ENCODE data around the gene MYOZ2.
A peak's percentile ranks its signal among the peaks of the same experiment; 100 is the strongest.

Gene MYOZ2

GRCh38 chr4:119197772-119198212, 62.2 kb downstream of the MYOZ2 start:
- no peak for DNase-seq (ENCODE audit: low read depth)

GRCh38 chr4:119204916-119205315, 69.3 kb downstream of the MYOZ2 start:
- DNase-seq (ENCODE audit: low read depth): no peak

- no peak for DNase-seq (ENCODE audit: low read depth)
These were observed 70.1 kb downstream of the MYOZ2 start for GRCh38 chr4:119205690-119206089.

- no peak for DNase-seq (ENCODE audit: low read depth)
These were observed 70.5 kb downstream of the MYOZ2 start for GRCh38 chr4:119206178-119206577.

DNA sequence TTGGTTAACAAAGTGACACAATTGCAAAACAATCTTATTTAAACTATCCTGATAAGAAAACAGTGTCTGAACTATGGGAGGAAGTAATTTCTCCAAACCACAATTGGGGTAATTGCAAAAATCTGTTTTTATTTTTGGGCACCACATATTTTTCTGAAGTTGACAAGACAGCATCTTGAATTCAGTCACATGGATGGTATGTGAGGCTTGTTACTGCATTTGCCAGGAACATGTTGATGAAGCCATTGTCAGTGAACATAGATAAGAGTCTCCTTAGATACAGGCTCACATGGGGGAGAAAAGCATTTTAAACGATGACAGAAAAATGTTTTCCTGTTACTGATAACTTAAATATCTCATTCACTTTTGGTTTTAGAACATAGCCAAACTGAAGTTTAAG, 71.4 kb downstream of the MYOZ2 start:
- no peak for DNase-seq (ENCODE audit: low read depth)

GRCh38 chr4:119209077-119209476, 73.4 kb downstream of the MYOZ2 start:
- peak; percentile 31 for DNase-seq (ENCODE audit: low read depth)

DNA sequence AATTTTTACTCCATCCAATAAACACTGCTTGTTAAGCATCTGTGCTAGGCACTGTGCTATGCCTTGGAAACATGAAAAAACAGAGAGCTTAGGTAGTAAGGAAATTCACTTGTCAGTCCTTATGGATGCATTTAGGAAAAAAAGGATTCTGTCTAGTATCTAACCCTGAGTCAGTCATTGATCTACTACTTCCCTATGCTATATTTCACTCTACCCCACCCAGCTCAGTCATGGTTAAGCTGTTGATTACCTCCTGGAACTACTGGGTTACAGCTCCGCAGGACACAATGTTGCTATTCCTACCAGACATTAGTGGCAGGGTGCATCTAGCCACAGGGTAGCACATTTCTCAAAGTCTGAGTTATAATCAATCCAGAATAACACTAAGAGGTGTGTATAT, 74.0 kb downstream of the MYOZ2 start:
- no peak for DNase-seq (ENCODE audit: low read depth)

- DNase-seq (ENCODE audit: low read depth): no peak
These were observed 75.1 kb downstream of the MYOZ2 start for GRCh38 chr4:119210775-119211174.

DNA sequence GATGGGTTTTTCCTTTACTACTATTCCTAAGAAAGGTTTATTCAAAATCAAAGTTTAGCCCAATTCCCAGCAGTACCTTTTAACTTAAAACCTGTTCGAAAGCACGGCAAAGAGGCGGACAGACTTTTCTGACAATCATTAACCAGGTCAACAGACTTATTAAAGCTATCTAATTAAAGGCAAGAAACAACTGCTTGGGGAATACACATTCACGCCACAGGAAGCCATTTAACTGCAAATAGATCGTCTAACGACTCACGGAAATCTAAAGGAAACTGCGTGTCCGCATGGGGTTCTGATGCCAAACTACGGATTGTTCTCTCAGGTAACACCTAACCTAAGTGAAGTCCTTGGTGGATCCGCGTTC, 76.2 kb downstream of the MYOZ2 start:
- DNase-seq (ENCODE audit: low read depth): no peak

GRCh38 chr4:119212234-119212963, 76.8 kb downstream of the MYOZ2 start, which contains the start of gene USP53:
Gene USP53, plus strand, starts transcription at chr4:119212713. Its CDS starts 27,047 bp downstream, at chr4:119239760.
- DNase-seq (ENCODE audit: low read depth): peak; percentile 97

- DNase-seq (ENCODE audit: low read depth): peak; percentile 61
These were observed 77.5 kb downstream of the MYOZ2 start for GRCh38 chr4:119212964-119213606.

DNA sequence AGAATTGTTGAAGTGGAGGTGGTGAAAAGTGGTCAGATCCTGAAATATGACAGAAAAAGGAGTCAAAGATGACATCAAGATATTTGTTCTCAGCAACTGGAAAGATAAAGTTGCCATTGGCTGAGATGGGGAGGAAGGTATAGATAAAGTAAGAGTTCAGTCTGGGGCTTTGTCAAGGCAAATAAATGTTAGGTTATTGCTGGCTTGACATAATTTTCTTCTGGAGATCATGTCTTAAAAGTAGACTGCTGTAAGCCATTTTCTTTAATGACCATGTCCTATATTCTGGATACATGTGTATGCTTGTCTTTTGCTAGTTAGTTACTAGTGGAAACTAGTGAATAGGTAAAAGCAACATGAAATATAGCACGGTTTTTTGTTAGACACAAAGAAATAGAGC, 82.5 kb downstream of the MYOZ2 start:
- DNase-seq (ENCODE audit: low read depth): no peak

GRCh38 chr4:119221412-119221811, 85.8 kb downstream of the MYOZ2 start:
- DNase-seq (ENCODE audit: low read depth): no peak

GRCh38 chr4:119227690-119228089, 92.1 kb downstream of the MYOZ2 start:
- DNase-seq (ENCODE audit: low read depth): no peak

DNA sequence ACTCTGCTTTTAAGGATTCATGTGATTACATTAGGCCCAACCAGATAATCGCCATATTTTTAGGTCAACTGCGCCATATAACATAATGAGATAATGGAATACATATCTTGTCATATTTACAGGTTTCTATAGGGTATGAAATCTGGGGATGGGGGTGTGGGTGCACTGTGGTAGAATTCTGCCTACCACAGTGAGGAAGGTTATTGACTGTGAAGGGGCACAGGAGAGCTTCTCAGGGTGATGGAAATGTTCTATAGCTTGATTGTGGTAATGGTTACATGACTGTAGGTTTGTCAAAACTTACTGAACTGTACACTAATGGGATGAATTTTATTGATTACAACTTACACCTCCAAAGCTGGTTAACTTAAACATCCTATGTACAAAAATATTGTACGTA, 92.8 kb downstream of the MYOZ2 start:
- DNase-seq (ENCODE audit: low read depth): no peak

DNA sequence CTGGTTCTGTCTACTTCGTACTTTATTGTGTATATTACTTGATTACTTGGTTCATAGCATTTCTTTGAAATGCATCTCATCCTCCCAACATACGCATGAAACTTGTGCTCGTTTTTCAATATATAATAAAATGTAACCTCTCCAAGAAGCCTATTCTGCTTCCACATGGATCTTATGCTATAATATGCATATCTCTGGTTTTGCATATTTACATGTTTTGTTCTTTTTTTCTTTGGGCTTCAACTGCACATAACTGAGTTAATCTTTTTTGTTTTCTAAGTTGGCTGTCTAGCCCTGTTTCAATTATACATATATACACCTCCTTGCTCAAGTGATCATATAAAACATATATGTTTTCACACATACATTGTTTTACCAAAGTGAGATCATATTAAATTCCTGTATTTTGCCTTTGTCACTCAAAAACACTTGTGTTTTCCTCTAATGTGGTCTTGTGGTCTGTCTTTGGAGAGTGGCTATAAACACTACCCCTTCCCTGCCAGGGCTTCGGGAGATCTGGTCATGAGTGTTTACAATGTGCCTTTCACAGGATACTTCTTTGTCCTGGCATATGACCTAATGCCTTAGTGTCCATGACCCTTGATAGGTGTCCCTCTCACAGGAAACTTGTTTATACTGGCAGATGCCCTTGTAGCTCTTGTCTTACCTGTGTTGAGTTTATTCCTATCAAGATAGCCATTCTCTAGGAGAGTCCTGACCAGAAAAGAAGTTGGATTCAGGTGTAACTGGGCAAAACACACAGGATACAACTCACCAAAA, 94.5 kb downstream of the MYOZ2 start:
- no peak for DNase-seq (ENCODE audit: low read depth)

GRCh38 chr4:119231491-119231890, 95.9 kb downstream of the MYOZ2 start:
- no peak for DNase-seq (ENCODE audit: low read depth)

DNA sequence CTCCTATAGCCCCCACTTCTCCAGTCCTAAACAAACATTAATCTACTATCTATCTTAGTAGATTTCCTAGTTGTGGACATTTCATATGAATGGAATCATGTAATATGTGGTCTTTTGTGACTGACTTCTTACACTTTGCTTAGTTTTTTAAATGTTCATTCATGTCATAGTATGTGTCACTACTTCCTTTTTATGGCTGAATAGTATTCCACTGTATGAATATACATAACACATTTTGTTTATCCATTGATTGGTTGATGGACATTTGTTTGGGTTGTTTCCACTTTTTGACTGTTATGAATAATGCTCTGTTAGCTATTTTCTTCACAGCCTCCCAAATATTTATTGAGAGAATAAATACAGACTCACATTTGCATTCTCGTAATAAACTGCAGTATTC, 96.7 kb downstream of the MYOZ2 start:
- DNase-seq (ENCODE audit: low read depth): no peak

DNA sequence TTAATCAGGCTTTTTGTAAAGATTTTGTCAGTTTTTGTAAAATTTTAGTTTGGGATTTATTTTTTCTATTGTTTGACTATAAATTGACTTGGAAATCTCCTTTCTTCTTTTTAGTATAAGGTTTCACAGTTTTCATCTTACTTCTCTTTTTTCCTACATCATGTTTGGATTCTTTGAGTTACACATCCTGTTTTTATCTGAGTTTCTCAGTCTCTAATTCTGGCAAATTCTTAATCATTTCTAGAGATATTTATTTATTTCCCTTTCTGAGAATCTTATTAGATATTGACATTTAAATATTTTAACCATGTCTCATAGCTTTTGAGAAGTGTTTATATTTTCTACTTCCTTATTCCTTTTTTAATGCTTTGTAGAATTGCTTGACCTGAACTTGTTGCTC, 97.6 kb downstream of the MYOZ2 start:
- no peak for DNase-seq (ENCODE audit: low read depth)

DNA sequence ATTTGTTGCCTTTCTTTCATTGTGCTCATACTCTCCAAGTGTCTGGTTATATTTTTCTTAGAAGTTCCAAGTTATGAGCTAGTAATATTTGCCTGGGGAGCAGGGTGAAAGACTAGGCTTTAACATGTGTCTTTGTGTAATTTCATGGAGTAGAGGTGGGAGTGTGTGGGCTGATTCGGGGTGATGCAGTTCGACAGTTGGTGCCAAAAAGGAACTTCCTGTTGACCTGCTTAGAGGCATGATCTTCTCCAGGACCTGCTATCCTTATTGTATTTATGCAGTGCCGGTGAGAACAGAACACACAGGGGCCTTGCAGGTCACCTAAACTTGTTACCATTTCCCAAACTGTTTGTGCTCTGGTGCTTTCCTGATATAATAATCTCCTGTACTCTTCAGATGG, 98.1 kb downstream of the MYOZ2 start:
- no peak for DNase-seq (ENCODE audit: low read depth)

DNA sequence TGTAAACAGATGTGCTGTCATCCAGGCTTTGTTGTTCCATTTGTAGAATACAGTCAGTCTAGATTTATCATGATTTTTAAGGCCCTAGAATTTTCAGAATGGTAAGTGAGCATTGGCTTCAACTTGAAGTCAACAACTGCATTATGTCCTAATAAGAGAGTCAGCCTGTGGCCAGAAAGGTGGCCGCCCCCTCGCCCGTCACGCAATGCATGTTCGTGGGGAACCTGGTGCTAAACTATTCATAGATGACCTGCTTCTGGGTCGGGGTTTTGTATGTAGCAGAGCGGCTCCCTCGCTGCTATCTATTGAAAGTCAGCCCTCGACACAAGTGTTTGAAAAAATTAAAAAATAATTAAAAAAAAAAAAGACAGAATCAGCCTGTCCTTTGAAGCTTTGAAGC, 101.6 kb downstream of the MYOZ2 start:
- DNase-seq (ENCODE audit: low read depth): no peak
